GM04504 (cell line): ENCODE results near the gene UAP1L1.
A peak's percentile ranks its signal among the peaks of the same experiment; 100 is the strongest.
"Not testable (repeated sequence)": the region's sequence is repeated elsewhere in the genome, so short reads cannot be mapped to it uniquely, and the experiment has no call there.

Source experiments
- DNase-seq: peaks from one replicate; pipeline ENCODE4 v3.0.0-alpha.2; 2012; ENCODE audit warnings: low read depth

UAP1L1 gene, protein sequence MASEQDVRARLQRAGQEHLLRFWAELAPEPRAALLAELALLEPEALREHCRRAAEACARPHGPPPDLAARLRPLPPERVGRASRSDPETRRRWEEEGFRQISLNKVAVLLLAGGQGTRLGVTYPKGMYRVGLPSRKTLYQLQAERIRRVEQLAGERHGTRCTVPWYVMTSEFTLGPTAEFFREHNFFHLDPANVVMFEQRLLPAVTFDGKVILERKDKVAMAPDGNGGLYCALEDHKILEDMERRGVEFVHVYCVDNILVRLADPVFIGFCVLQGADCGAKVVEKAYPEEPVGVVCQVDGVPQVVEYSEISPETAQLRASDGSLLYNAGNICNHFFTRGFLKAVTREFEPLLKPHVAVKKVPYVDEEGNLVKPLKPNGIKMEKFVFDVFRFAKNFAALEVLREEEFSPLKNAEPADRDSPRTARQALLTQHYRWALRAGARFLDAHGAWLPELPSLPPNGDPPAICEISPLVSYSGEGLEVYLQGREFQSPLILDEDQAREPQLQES

DNA sequence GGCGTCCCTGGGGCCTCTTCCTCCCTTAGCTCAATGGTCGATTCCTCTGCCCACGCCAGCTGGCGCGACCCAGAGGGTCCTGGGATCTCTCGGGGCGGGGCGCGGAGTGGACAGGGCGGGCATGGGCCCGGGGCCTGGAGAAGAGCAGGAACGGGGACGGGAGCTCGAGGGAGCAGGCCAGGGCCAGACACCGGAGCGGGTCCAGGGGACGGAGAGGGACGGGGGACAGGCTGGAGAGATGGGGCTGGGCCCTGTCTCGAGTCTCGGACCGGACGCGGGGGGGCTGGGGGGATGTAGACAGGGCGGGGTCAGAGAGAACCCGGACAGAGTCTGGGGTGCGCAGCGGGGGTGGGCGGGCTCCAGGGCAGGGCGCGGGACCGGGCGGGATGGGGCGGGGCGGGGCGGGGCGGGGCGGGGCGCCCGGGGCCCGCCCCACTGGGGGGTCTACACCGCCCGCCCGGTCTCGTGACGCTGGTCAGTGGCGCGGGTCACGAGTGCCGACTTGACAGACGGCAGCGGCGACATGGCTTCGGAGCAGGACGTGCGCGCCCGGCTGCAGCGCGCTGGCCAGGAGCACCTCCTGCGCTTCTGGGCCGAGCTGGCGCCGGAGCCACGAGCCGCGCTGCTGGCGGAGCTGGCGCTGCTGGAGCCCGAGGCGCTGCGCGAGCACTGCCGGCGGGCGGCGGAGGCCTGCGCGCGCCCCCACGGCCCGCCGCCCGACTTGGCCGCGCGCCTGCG, at the start of gene UAP1L1:
TSS of gene UAP1L1 (plus strand) at position 508 of the 738 bp plus-strand sequence. CDS start at position 524, 16 bp downstream.
- peak; percentile 24 for DNase-seq

DNA sequence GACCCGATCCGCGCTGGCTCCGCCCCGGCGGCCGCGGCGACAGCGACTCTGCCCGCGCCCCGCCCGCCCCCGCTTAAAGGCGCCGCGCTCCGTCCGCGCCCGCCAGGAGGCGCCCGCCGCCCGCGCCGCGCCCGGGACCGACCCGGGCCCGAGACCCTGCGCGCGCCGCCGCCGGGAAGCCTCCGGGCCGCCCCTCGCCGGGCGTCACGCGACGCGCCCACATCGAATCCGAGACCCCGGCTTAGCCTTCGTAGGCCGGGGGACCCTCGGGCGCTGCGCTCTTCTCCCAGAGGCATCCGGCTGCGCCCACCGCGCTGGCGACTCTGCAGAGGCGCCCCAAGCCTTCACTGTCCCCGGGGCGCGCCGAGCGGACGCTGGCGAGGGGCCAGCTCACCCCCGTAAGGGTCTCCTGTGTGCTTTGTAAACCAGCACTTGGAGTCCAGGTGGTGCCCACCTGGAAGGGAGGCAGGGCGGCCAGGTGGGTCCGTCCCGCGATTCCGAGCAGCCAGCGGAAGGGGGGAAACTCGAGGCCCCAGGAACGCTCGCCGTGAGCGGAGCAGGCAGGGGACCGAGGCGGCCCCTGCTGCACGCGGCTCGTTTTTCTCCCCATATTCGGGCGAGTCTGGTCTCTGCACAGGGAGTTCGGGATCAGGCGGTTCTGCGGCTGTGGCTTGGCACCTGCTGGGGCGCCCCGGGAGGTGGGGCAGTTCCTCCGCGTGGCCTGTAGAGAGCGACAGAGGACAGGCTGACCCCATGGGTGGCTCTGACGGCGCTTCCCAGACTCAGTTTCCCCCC, 48.9 kb upstream of the UAP1L1 start:
- no peak for DNase-seq

DNA sequence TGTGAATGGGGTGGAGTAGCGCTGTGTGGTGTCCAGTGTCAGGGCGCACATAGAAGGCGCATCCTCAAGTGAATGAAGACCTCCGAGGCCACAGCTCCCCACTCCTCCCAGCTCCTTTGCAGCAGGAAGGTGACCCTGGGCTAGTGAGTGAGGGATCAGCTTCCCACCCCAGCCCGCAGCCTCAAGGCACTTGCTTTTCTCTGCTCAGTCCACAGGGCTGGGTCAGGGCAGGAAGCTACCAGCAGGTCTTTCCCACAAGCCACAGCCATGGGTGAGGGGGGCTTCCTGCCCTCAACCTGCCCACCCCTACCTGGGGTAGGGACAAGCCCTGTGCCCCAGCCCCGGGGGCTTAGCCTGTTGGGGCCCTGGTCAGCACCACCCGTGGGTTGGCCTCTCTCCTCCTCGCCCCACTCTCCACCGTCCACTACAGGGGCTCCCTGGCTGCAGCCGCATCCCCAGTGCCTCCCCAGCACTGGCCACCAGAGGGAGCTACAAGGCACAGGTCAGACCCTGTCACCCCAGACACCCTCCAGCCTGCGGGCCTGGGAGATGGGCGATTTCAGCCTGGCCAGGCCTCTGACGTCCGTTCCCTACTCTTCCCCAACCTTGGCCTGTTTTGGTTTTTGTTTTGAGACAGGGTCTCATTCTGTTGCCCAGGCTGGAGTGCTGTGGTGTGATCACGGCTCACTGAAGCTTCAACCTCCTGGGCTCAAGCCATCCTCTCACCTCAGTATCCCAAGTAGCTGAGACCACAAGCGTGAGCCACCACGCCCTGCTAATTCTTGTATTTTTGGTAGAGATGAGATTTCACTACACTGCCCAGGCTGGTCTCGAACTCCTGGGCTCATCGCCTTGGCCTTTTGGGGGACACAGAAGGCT, 48.0 kb upstream of the UAP1L1 start:
- DNase-seq = no peak

DNA sequence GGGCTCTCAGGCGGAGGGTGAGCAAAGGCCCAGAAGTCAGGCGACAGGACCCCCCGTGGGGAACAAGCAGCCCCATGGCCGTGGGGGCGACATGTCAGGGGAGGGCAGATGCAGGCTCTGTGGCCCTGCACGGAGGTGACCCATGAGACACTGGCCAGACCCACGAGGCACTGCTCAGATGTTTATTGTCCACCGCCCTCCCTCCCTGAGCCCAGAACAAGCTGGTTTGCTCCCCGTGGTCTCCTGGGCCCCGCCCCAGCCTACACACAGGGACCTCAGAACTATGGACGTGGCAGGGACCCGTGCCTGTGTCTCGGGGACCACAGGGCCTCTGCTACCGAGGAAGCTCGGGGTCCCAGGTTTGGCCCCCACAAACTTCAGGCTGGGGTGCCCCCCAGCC, 47.3 kb upstream of the UAP1L1 start:
- no peak for DNase-seq

DNA sequence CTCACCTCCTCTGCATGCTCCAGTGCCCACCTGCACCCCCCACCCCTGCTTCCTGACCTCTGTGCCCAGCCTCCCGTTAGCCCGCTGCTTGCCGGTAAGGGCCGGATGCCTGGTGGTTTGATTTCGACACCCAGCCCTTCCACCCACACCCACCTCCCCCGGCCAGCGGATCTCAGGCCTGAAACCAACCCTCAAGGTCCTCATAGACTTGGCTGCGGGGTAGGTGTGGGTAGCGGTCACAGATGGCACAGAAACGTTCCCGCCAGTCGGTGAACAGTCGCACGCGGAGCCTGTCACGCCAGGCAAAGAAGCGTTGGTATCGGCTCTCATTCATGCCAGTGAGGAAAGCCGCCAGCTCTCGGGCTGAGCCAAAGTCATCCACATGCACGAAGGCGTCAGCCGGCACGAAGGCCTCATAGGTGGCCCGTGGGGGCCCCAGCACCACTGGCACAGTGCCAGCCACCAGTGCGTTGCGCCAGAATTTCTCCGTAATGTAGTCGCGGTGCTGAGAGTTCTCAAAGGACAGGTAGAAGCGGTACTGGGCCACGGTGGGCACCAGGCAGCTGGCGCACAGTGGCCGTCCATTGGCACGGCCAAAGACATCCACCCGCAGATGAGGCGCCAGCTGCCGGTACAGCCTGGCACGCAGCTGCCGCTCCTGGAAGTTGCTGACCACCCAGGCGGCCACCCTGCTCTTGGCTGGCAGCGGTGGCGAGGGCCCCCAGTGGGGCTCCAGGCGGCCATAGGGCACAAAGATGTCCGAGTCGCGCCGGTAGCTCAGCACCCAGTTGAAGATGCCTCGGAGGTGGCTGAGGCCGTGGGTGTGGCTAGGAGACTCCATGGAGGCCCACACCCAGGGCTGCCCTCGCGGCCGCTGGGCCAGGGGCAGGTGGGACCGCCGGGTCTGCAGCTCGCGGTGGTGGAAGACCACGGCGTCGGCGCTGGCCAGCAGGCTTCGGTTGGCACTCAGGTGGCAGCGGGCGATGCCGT, 46.5 kb upstream of the UAP1L1 start:
- no peak for DNase-seq

DNA sequence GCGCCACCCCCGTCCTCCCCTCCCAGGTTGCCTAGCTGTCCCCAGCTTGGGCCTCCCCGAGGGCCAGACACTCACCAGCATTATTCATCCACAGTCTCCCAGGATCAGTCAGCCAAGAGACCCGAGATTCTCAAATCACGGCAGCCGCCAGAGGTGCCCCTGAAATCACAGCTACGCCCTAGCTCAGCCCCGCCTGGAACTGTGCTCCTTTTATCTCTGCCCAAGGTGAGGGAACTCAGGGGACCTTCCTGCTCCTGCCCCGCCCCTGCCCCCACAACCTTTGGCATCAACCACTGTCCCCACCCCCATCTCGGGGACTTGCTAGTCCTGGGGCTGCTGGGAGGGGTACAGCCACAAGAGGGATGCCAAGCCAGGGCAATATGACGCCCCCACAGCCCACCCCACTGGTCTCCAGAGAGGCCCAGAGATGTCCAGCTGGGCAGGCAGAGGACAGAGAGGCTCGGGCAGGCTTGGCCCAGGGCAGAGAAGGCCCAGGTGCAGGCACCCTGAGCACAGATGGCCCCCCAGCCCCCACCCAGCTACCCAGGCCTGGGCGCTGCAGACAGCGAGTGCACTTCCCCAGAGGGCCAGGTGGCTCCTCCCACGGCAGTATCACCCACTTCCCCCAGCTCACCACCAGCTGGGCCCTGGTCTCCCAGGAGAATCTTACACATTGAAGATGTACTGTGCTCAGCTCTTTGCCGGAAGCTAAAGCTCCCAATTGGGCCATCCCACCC, 45.2 kb upstream of the UAP1L1 start, which contains the start of gene FUT7:
TSS of gene FUT7 (minus strand) at position 185 of the 737 bp plus-strand sequence. CDS start at position 88, 97 bp downstream.
- DNase-seq = no peak

DNA sequence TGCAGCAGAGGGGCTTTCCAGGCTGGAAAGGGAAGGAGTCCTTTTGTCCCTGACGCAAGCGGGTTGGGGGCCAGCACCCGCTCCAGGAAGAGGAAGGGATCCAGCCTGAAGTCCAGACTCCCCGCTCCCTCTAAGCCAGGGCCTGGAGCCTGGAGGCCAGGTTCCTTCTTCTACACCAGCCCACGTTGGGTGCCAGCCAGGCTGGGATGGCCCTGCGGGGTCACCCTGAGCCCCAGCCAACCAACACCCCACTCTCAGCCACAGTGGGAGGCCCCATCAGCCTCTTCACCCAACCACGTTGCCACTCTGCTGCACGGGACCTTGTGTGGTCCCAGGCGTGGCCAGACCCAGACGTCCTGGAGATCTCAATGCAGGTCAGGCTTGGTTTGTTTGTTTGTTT, 44.5 kb upstream of the UAP1L1 start:
- no peak for DNase-seq

DNA sequence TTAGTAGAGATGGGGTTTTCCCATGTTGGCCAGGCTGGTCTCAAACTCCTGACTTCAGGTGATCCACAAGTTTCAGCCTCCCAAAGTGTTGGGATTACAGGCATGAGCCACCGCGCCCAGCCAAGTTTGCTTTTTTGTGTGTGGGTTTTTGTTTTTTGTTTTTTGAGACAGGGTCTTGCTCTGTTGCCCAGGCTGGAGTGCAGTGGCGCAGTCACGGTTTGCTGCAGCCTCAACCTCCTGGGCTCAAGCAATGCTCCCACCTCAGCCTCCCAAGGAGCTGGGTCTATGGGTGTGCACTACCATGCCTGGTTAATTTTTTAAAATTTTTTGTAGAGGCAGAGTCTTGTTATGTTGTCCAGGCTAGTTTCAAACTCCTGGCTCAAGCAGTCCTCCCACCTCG, 43.8 kb upstream of the UAP1L1 start:
- not testable (repeated sequence) for DNase-seq

DNA sequence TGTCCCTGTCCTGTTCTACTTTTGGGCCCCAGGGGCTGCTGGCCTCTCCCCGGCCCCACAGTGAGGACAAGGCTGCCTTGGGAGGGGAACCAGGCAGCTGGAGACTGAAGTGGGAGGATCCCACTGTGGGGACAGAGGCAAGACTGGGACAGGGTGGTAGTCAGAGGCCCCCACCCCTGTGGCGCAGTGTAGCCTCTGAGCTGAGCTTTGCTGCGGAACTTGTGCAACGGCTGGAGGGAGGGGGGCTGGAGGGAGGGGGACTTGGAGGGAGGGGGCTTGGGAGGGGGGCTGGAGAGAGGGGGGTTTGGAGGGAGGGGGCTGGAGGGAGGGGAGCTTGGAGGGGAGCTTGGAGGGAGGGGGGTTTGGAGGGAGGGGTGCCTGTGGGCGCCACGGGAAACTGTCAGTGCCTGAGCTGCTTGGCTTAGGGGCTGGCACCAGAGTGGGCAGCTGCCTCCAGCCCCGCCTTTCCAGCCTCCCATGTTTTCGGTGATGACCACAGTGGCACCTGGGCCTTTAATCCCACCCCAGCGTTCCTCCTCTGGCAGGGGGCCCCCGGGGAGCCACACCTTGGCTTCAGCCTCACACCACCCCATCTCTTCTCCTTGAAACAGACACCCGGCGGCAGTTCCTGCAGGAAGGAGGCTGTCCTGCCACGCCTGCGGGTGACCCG, 43.1 kb upstream of the UAP1L1 start:
- DNase-seq = no peak

DNA sequence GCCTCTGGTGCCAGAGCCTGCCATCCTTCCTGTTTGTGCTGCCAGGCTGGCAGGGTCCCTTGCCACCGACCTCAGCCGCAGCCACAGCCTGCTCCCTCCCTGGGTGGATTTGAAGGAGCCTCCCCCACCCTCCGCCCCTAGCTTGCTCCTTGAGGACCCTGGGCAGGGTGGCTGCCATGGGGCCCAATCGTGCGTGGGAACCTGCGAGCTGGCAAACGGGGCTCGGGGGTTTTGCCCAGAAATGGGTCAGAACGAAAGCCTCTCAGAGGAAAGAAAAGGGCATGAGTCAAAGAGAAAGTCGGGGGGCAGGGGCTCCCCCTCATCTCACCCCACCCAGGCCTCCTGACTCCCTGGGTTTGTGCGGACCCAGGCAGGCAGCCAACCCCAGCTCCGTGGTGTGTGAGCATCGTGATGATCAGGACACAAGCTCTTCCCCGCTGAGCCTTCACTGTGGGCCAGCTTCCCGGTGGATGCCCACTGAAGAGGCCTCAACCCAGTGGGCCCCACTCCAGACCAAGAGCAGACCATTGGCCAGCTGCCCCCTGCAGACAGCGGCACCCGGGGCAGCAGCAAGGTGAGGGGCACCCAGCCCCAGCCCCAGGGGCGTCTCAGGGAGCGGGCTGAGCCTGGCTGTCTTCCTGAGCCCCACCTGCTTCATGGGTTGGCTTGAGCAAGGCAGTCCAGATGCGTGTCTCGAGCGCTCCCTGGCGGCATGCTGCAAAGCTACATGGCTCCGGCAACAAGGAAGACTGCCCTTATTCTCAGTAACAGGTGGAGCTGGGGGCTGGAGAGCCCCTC, 42.4 kb upstream of the UAP1L1 start:
- no peak for DNase-seq

DNA sequence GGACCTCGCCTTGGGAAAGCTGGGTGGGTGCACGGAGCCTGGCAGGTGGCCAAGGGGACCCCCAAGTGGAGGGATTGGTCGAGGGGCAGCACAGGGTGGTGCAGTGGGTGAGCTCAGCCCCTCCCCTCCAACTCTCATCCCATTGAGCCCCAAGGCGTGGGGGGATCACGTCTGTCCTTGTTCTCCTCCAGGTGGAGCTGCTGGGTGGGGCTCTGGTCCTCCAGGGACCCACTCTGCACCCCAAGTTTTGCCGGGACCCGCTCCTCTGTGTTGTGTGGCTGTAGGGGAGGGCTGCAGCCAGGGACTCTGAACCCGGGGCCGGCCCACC, 41.8 kb upstream of the UAP1L1 start:
- DNase-seq = no peak

DNA sequence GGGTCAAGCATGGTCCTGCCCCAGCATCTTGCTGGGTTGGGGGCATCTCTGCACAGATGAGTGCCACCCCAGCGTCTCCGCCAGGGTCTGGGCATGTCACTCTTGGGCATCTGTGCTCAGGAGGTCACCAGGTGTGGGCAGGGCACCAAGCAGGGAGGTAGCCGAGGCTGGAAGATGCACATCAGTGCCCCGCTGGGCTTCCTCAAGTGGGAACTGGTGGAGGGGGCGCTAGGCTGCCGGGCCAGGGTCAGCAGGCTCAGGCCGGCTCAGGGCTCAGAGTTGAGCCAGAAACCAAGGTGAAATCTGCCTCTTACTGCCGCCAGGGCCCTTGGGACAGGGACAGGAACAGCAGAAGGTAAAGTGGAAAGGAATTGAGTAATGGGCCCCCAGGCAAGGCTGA, 41.4 kb upstream of the UAP1L1 start:
- DNase-seq = no peak

DNA sequence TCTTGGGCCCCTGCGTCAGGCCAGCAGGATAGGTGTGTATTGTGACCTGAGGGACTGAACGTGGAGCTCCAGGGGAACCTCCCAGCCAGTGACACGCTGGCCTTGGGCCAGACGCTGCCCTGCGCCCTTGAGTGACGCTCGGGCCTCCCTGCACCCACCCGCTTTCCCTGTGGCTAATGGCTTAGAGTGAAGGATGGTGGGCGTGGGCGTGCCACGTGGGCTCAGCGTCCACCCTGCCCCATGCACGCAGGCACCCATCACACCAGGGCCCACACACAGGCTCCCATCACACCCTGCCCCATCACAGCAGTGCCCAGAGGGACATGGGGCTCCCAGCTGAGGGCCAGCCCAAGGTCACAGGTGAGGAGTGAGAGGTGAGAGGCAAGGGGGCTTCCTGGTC, 40.3 kb upstream of the UAP1L1 start:
- no peak for DNase-seq

DNA sequence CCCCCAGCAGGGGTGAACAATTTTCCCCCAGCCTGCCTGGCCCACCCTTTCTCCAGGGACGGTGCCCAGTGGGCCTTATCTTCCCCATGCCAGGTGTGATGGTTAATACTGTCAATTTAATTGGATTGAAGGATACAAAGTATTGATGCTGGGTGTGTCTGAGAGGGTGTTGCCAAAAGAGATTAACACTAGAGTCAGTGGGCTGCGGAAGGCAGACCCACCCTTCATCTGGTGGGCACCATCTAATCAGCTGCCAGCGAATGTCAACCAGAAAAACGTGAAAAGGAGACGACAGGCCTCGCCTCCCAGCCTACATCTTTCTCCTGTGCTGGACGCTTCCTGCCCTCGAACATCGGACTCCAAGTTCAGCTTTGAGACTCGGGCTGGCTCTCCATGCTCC, 39.8 kb upstream of the UAP1L1 start:
- no peak for DNase-seq

DNA sequence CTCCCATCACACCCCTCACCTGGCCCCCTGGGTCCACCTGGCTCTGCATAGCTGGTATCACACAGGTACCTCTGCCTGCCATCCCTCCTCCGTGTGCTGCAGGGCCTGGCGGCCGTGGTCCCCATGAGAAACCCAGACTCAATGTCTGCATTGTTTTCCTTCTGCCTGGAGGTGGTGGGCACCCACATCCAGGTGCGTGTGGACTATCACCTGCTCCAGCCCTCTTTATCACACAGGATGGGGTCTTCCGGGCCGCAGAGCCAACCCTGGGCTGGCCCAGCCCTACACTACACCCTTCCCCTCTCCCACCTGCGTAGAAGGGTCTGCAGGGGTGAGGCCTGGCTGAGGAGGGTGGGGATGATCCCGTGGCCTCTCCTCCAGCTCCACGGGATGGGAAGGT, 38.4 kb upstream of the UAP1L1 start:
- no peak for DNase-seq

DNA sequence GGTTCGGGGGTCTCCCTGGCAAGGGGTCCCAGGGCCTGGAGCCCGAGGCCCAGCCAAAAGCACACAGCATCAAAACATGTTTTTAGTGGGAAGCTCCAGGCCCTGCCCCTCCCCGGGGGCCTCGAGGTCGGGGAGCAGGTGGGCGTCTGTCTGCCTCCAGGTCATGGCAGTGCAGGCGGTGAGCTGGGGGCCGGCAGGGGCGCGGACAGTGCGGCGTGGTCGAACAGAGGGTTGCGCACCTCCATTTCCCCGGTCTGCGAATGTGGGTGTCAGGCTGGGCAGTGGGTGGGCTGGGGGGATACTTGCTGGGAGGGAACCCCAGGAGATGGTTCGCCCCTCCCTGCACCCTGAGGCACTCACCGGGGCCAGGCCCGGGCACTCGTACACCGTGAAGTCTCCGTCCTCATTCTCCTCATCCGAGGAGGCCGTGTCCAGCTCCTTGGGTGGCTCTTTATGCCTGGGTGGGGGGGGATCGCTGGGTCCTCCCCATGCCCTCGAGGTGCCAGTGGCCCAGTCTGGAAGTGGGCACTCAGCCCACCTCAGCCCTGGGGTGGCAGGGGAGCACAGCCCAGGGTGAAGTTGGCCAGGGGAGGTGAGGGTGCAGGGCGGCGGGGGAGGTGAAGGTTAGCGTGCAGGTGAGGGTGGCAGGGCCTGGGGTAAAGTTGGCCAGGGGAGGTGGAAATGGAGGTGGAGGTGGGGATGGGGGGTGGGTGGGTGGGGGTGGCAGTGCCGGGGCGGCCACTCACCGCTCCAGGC, 37.5 kb upstream of the UAP1L1 start:
- DNase-seq = no peak

DNA sequence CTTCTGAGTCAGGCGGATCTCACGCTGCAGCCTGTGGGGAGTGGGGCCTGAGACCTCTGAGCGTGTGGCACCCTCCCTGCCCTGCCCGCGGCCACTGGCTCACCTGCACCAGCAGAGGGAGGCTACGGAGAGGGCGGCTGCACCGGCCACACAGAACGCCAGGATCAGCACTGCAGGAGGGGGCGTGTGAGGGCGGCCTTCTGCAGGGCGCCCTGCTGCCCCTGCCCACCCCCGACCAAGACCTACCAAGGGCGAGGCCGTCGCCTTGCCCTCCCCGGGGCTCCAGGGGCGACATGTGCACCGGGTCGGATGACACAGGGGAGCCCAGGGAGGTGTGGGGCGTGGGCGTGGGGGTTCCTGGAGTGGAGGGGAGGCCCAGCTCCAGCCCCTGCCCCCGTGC, 36.7 kb upstream of the UAP1L1 start:
- DNase-seq = no peak
